NCI-H1694 (cell line): ENCODE results near the gene NHEJ1.

Experiments used
- DNase-seq: peaks from one replicate; lab custom pipeline; 2025; lab: John Stamatoyannopoulos, UW

The NHEJ1 gene

GRCh38 chr2:219167997-219168396 is 7.4 kb upstream of the NHEJ1 start:
- DNase-seq: no peak

GRCh38 chr2:219165058-219165911 is 4.7 kb upstream of the NHEJ1 start:
- no peak for DNase-seq

- DNase-seq: no peak
Observed at GRCh38 chr2:219163156-219163555, 2.5 kb upstream of the NHEJ1 start.

DNA sequence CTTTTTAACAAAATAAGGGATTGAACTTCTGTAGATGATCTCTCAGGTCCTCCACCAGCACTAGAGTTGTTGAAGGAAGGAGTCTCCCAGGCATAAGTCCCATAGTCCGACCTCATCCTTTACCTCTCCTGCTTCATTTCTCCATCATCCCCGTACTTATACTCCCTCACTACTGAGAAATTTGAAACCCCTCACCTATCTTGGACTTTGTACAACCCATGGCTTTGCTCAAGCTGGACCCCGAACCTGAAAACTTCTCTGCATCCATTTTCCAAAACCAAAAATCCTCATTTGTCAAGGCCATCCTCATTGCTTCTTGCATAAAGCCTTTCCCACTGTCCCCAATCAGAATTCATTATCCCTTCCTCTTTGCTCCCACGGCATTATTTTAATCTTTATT is 482 bp upstream of the NHEJ1 start:
- no peak for DNase-seq

GRCh38 chr2:219159771-219160185 is 837 bp downstream of the NHEJ1 start:
- no peak for DNase-seq

DNA sequence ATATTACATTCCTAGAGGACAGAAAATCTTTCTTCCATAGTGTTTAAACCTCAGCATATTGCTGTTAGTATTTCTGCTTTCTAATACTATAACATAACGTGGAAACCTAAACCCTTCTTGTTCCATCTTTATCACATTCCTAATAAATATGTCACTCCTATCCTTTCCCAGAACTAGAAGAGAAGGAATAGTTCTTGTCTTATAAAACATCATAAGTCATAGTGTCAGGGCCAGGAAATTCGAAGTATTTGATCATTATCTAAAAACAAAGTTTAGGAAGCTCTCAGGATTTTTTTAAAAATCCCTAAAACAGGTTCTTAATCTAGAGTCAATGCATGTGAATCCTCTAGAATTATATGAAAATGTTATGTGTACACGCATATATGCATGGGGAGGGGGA is 2.0 kb downstream of the NHEJ1 start:
- DNase-seq: no peak

DNA sequence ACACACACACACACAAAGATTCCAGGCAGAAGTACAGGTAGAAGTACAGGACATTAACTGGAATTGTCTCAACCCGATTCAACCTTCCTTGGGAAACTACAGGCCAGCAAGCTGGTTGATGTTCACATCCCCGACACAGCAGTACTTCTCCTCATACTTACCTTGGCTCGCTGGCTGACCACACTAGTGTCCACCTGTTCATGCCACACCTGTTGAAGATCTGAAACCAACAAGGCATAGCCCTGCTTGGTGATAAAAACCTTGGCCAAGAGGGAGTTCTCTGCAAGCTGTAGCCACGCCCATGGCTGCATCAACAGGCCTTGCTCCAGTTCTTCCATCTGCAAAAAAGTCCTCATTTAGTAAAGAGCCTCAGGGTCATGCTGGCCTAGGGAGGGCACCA is 2.6 kb downstream of the NHEJ1 start:
- no peak for DNase-seq

DNA sequence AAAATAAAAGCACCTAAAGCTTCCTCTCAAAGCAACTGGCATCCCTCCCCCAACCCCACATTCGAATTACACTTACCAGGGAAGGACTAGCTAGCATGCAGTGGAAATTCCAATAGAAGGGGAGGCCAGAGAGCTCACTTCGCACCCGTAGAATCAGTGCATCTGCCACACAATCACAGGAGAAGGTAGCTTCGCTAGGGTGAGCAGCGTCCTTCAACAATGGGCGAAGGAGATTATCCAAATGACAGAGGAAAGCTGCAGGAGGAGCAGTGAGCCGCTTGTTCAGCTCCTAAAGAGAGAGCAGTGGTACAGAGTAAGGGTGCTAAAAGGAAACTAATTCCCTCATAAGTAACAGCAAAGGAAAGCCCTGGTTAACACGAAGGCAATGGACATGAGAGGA is 3.2 kb downstream of the NHEJ1 start:
- DNase-seq: no peak

- DNase-seq: peak; percentile 91
Observed at GRCh38 chr2:219155054-219155644, 5.5 kb downstream of the NHEJ1 start.

GRCh38 chr2:219149667-219150066 is 10.9 kb downstream of the NHEJ1 start:
- no peak for DNase-seq

DNA sequence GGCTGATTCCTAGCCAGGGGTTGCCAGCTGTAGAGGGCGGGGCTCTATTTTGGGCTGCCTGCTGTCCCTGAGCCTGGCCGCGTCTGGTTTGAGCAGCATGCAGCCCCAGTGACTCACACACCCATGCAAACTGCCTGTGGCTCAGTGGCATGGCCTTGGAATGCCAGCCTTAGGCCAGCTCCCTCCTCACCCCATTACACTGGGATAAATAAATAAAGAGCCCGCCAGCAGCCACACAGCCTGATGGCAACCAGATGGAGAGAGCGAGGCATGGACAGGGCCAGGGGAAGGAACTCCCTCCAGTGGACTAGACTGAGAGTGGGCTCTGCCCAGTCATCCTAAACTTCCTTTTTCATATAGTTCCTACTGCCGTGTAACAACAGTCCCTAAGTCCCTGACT is 18.3 kb downstream of the NHEJ1 start:
- DNase-seq: no peak

DNA sequence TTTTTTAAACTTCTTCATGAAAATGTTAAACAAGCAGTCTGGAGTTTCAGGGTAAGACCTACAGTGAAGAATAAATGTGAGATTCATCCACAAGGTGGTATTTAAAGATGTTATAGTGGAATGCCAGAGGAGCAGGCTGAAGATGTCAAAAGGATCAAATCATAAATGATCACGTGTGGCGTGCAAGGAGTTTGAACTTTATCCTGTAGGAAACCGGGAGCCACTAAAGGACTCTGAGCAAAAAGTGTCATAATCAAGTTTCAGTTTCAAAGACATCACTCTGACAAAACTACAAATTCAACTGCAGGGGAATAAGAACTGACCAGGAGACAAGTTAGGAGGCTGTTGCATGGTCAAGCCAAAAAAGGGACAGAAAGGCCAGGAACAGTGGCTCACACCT is 19.9 kb downstream of the NHEJ1 start:
- no peak for DNase-seq

DNA sequence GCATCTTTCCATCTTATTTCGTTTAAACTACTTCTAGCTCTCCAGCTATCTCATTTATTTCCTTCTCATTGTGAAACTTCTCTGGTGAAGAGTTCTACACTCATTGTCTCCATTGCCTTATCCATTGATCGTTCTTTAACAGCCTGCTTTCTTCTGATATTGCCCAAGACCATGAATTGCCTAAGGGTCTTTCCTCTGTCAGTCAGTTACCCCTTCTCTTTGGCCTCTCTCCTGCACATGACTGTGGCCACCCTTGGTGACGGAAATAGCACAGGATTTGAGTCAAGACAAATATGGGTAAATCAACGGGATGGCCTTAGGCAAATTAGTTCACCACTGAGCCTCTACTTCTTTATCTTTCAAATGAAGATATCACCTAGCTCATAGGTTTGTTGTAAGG is 26.6 kb downstream of the NHEJ1 start:
- no peak for DNase-seq

DNA sequence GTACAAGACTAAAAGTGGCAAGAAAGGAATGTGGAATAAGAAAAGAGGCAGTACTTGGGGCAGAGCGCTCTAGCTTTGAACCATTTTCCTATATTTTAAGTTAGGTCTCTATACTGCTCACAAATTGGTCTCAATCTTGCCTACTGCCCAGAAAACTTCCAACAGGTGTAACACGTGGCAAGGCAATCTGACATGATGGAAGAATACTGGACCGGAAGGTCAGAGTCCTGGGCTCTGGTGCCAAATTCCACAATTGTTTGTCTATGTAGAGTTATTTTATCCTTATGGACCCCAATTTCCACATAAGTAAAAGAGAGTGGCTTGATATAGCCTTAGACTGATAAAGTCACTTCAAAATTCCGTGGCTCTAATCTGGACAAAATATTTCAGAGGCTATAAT is 28.9 kb downstream of the NHEJ1 start:
- DNase-seq: no peak

DNA sequence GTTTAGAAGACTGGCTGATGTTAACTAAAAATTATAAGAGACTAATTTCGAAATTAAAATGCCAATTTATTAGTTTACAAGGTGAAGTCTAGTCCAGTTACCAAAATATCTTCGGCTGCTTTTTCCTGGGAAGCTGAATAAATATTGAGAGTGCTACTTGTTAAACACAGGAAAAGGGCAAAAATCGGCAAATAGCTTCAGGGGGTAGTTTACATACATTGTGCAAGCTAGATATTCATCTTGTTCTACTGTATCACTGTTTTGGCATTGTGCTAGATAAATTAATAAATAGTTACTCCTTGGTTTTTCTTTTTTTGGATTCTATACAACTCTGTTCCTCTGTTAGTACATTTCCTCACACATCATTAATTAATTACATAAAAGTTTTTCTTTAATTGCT is 29.3 kb downstream of the NHEJ1 start:
- DNase-seq: no peak

GRCh38 chr2:219129589-219129988 is 31.0 kb downstream of the NHEJ1 start:
- DNase-seq: no peak

- no peak for DNase-seq
Observed at GRCh38 chr2:219128396-219128795, 32.2 kb downstream of the NHEJ1 start.

DNA sequence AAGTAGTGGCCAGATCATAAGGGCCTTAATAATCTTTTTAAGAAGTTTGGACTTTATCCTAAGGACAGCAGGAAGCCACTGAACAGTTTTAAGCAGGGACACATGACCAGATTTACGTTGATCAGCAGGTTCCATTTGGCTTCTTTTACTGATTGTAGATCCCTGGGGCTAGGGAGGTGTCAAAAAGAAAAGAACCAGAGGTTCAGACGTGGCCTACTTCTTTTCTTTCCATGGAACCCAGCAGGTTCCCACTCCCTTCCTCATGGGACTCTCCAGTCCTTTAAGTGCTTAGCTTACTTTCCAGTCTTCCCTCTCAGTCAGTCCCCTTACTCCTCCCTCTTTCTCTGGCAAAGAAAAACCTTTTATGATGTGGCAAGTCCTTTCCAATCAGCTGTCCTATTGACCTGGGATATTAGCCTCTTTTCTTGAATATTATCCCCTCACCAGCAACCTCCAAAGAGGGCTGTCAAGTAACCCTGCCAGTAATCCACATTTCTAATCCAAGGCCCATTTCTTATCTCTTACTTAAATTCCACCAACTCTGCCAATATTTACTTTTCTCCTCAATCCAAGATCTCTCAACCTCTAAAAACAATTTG is 33.5 kb downstream of the NHEJ1 start:
- no peak for DNase-seq

DNA sequence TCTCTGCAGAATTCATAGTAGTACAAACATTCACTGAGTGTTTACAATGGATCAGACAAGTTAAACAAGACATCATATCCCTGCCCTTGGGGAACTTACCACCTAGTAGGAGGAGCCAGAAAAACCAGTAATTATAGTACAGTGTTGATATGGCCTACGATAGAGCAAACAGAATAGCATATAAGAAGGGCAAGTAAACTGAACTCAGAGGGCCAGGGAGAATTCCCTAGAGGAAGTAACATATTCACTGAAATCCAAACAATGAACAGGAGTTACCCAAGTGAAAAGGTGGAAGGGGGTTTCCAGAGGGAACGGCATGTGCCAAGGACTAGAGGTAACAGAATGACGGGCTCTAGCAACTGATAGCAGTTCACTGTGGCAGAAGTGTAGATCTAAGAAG is 34.1 kb downstream of the NHEJ1 start:
- no peak for DNase-seq

DNA sequence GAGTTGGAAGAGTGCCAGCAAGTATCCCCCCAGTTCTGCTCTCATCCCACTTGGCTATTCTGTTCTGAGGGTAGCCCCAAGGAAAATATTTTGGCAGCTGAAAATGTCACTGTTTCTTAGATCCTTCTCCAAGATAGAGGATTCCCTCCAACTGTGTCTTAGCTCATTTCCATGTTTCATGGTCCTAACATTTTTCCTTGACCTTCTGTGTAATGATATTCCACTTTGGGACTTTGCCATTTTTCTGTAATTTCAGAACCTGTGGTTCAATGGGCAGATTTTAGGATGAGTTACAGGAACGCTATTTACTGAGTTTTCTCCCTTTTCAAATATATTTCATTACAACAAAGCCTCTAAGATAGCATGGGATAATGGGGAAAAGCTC is 34.7 kb downstream of the NHEJ1 start:
- no peak for DNase-seq

DNA sequence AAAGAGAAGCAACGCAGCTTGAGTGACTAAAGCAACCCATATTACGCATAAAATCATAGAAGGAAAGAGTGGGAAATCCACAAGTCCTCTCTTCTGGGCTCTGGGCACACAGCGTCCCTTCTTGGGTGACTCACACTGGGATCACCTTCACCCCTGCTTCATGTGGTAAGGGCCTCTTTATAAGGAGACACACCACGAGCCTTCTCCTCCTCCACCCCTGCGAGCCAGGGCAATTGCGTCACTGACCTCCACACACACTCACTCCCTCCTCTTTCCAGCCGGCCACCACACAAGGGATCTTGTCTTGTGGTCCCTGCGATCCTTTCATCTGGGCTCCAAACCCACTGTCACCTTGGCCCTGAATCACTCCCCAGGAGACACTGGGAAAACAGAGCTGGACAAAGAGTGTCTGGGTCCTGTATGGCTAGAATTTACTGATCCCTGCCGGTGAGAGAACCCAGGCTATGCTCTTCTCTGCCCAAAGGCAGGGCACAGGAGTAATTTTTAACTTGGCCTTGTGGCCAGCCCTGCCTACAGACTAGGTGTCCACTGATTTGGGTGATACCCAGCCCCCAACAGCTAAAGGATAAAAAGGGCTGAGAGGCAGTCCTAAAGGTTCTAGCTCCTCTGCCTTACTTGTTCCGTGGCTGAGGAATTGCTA is 35.3 kb downstream of the NHEJ1 start:
- DNase-seq: no peak

GRCh38 chr2:219124381-219125110 is 36.1 kb downstream of the NHEJ1 start:
- DNase-seq: no peak
